GM18520 (cell line): ENCODE results near the gene PAX7.
"Not testable (repeated sequence)": the region's sequence is repeated elsewhere in the genome, so short reads cannot be mapped to it uniquely, and the experiment has no call there.

Experiments used
- ATAC-seq: cut with Tn5 transposase; IDR thresholded peaks from one replicate; pipeline ENCODE4 v1.9.1; 2021; ENCODE audit not compliant: unreplicated experiment

PAX7 gene

DNA sequence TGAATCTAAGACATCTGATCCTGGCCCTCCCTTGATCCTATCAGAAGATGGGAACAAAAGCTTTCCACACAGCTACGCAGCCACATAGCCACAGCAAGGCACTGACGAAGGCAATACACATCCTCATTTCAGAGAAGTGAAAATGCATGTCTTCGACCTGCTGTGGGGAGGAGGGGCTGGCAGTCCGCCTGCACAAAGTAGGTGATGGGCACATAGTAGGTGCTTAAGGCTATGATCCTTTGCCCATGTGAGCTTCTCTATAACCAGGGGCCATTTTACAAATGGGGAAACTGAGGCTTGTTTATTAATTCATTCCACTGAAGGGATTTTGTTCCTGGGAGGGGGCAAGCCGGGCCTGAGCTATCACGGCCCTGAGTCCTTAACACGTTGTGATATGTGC, 94.2 kb downstream of the PAX7 start:
- no peak for ATAC-seq

DNA sequence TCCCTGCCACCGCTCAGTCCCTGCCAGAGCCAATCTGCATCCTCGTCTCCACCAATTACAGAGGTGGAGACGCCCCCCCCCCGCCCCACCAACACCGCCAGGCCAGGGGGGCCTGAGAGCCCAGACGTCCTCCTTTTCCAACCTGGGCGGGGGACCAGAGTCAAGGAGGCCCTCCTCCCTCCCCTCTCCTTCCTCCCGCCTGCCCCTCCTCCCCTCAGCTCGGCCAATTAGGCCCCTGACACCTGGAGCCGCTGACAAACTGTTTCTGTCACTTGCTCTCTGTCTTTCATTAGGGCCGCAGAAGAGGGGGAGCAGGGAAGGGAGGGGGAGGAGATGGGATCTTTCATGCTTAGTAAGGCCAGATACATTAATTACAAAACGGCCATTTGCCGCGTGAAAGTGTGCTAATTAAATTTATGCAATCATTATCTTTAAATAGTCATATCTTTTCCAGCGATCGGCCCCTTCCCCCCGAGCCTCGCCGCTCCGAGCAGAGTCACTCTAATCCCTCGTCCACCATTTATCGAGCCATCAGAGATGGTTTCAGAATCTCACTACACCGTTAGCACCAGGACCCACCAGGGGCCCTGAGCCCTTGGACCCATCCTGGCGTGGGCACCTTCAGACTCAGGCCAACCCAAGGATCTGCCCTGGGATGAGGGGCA, 94.7 kb downstream of the PAX7 start:
- ATAC-seq = no peak

DNA sequence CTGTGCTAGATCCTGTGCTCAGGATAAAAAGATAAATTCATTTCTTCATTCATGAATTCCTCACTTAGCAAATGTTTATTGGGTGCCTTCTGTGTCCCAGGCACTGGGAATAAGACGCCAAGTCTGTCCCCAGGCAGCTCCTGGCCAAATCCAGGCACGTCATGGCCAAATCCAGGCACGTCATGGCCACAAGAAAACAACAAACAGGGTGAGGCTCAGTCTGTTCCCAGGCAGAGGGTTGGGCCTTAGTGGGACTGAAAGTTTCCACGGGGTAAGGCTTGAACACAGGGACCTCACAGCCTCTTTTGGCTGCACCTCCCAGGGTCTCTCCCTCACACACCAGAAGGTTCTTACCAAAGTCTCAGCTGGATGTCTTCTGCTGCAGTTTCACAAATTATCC, 95.7 kb downstream of the PAX7 start:
- ATAC-seq = no peak

DNA sequence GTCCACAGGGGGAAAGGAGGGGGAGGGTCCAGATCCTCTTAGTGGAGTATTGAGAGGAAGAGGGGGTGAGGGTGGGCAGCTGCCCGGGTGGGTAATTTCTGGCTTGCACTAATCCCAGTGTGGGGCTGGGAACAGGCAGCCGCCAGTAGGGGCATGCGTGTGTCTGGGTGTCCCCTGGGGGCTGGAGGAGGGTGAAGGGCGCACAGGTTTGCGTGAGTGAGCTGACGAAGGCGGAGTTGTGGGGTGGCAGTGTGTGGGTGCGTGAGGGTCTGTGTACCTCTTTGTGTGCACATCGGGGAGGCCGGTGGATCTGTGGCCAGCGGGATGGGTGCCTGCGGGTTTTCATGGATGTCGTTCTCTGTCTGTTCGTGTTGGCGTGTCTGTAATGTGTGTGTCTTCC, 97.3 kb downstream of the PAX7 start:
- ATAC-seq = no peak

DNA sequence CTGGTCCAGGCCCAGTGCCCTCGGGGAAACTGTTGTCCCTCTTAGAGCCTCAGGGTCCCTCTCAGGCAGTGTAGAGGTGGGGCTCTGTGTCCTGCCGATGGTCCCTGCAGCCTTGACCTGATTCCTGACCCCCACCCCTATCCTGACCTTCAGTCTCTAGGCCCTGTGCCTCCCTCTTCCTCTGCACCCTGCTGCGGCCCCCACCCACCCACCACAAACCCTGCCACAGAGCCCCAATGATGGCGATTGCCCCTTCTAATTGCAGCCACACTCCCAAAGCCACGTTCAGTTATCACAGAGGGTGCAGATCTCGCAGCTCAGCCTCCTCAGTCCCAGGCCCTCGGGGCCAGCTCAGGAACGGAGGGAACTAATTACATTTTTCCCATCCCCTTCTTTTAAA, 99.7 kb downstream of the PAX7 start:
- ATAC-seq = no peak

DNA sequence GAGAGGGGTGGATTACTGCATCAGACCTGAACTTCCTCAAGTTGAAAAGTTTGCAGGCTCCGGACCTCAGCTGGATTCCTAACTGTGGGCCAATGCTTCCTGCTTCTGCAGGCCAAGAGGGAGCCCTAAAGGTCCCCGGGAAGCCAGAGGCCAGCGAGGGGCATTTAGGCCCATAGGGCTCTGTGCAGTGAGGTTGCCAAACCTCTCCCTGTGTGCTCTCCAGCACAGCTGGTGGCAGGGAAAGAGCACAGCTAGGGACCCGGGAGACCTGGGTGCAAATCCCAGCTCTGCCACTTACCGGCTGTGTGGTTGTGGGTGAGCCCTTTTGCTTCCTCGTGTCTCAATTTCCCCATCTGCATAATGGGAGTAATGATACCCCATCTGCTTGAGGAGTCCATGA, 100.5 kb downstream of the PAX7 start:
- ATAC-seq = no peak

DNA sequence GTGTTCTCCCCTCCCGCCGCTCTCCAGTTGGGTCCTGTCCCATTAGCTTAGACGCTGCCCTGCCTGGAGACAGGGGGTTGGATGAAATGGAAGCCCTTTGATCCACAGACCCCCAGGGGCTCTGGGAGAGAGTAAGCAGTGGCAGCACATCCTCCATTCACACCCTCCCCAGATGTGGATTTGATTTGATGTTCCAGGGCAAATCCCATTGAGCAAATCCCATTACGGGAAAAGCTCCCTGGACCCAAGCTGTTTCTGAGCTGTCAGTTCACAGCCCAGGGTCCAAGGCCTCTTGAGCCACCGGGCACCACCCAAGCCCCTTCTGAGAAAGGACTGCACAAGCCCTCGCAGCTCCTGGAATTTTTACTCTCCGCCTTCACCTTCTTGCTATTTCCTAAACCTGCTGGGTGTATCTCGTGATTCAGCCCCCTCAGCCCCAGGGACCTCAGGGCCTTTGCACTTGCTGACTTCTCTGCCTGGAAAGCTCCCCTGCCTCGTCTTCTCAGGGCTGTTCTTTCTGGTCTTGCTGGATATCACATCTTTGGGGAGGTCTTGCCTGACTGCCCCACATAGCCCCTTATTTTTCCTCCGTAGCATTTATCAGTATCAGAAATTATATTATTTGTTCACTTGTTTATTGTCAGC, 101.1 kb downstream of the PAX7 start:
- no peak for ATAC-seq

DNA sequence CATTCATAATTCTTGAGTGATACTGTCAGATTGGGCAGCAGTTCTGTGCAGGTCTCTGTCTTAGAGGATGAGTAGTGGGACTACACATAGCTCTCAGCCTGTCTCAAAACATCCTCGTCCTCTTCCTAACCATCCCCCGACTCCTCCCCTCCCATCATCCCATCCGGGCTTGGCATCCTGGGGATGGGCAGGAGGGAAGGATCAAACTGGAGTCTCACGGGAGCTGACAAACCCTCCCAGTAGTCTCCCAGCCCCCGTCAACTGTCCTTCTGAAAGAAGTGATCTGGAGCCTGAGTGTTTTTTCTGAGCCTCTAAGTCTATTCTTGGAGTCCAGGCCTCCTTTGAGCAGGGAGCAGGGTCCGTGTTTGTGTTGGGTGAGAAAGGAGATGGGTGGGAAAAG, 102.0 kb downstream of the PAX7 start:
- no peak for ATAC-seq

DNA sequence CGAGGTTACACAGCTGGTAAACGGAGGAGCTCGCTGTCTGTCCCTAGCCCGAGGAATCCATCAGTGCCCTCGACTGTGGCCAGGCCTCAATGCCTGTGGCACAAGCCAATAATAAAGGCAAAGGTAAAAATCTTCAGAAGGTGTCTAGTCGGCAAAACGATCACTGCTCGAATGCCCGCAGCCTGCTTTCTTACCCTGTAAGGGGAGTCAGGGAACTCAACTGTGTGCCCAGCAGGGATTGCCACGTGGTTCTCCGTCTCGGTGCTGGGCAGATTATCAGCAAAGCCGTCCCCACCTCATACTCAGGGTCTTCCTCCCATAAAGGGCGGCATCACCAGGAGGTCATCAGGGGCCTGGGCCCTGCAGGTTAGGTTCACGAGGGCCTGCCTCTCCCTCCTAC, 103.4 kb downstream of the PAX7 start:
- ATAC-seq = no peak

DNA sequence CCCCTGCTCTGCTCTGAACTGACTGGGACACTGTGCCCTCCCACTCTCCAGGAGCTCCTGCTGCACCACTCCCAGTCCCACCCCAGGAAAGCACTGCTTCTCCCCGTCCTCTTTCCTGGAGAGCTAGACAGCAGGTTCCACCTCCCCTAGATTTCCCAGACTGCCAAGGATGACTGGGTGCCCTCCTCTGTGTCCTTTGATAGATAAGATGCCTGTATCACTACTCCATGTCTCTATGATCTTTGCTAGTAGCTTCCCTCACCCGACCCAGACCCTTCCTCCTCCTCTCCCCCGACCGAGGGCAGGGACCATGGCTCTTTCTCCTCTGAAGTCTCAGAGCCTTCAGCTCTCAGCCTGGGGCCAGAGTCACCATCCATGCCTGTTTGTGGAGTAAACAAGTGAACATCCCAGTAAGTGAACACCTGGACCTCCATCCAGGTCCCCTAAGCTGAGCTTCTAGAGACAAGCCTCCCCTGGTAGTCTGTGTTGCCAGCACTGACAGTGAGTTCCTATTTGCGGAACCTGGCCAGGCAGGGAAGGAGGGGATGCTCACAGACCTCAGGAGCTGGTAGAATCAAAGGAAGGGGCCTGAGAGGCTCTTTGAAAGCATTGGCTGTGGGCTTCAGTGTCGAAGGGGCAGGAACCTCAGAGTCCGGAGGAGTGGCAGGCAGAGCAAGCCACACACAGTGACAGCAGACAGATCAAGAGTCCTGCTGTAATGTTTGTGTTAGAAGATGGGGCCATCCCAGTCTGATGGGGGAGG, 104.0 kb downstream of the PAX7 start:
- no peak for ATAC-seq

DNA sequence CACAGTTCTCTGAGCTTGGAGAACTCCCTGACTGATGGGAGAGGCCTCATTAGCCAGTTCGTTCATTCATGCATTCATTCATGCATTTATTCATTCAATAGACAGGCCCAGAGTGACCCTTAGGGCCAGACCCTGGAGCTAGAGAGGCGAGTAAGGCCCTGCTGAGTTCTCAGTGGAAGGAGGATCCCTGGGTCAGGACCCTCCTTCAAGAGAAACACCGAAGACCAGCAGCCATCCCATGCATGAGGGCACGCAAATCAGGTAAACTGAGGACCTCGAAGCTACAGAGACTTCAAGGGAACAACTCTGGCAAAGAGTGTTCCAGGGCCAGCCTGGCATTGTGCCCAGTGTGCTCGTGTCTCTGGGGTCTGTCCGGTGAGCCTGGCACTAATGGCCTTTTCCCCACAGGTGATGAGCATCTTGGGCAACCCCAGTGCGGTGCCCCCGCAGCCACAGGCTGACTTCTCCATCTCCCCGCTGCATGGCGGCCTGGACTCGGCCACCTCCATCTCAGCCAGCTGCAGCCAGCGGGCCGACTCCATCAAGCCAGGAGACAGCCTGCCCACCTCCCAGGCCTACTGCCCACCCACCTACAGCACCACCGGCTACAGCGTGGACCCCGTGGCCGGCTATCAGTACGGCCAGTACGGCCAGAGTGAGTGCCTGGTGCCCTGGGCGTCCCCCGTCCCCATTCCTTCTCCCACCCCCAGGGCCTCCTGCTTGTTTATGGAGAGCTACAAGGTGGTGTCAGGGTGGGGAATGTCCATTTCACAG, 104.8 kb downstream of the PAX7 start:
- no peak for ATAC-seq

DNA sequence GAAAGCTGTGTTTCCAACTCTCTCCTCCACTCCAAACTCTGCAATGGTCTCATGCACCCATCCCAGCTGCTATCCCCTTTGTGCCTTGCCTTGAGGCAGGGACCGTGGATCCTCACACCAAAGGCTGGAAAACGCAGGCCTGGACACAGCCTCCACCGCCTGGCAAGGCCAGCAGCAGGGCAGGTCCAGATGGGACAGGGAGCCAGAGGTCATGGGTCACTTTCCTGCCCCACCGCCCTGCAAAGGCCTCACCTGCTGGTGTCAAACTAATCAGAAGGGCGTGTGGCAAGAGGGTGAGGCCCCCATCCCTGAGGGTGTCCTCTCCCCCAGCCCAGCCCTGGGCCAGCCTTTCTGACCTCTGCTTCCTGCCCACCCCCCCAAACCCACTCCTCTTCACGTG, 106.3 kb downstream of the PAX7 start:
- no peak for ATAC-seq

DNA sequence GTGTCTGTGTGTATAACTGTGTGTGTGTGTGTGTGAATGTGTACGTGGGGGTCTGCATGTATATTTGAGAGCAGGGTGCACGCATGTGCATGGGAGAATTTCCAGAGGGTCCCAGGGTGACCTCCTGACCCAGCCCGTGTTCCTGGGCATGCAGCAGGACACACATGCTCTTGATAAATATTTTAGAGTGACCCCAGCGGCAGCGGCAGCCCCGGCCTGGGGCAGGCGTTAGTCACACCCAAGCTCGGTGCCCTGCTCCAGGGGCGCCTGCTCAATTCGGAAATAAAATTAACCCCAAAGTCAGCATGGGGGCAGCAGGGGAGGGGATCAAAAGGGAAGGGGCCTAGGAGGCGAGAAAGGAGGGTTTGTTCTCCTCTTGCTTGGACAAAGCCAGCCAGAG, 107.5 kb downstream of the PAX7 start:
- ATAC-seq = no peak

DNA sequence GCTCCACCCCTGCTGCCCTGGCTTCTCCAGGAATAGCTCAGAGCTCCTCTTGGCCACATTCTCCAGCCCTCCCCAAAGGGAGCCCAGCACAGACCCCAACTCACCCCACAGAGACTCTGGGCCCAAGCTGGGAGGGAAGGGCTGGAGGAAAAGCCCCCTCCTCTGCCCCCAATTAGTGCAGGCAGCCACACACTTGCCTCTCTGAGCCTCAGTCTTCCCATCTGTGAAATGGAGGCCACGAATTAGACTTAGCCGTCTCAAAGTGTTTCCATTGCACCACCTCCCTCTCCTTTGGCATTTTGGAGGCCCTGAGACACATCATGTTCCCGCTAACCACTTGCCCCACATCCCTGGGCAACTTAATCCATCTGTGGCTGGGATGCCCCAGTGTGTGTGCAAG, 108.0 kb downstream of the PAX7 start:
- no peak for ATAC-seq

DNA sequence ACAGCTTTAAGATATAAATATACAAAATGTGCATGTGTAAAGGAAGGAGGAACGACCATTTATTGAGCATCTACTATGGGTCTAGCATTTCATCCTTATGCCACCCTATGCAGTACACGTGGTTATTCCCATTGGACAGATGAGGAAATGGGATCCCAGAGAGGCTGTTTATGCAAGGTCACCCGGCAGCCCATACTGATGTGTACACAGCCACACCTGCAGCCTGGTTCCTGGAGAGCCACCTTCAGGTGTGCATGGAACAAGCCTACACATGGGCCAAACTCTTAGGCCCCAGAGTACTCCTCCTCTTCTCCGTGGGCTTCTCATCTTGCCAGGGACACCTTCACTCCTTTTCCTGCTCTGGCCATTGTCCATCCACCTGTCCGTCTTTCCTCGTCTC, 108.8 kb downstream of the PAX7 start:
- no peak for ATAC-seq

DNA sequence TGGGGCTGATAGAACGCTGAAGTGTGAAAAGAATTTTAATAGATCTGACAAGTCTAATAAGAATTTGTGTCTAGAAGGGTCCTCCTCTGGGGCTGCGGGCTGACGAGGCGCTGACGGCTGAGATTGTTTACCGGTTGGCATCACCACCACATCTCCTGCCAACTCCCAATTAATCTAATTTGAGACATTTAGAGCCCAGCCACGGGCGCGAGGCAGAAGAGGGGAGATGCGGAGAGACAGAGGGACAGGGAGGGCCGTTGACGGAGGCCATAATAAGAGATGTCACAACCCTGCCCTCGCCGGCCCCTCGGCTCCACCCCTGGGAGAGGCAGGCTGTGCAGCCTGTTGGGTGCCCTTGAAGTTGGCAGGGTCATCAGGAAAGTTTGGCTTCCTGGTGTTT, 109.3 kb downstream of the PAX7 start:
- ATAC-seq = no peak

DNA sequence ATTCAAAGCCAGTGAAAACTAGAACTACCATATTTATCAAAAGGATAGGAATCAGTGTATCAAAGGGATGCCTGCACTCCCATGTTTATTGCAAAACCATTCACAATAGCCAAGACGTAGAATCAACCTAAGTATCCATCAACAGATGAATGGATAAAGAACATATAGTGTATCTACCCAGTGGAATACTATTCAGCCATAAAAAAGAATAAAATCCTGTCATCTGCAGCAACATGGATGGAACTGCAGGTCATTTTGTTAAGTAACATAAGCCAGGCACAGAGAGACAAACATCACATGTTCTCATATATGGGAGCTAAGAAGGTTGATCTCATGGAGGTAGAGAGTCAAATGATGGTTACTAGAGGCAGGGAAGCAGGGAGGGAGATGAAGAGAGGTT, 110.0 kb downstream of the PAX7 start:
- ATAC-seq = no peak

DNA sequence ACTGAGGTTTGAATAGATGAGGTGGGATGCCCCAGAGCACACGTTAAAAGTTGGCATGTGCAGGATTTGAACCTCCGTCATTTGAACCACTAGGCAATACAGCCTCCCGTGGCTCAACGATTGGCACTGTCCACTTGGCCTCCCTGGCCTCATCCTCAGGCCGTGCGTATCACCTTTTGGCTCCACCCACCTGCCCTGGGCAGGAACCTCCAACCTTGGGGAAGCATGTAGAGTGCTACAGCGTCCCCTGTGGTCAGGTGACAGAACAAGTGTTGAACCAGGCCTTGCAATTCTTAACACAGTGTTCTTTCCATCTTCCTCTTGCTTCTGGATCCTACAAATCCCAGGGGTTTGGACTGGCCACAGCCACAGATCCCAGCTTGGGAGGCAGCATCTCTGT, 112.6 kb downstream of the PAX7 start:
- ATAC-seq = no peak

DNA sequence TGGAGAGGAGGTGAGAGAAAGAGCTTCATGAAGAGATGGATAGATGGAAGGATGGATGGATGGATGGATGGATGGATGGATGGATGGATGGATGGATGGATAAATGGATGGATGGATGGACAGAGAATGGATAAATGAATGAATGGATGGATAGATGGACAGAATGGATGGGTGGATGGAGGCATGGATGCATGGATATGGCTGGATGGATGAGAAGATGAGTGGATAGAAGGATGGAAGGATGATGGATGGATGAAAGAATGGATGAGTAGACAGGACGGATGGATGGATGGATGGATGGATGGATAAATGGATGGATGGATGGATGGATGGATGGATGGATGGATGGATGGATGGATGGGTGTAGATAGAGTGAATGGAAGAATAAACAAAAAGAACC, 113.7 kb downstream of the PAX7 start:
- ATAC-seq = not testable (repeated sequence)

DNA sequence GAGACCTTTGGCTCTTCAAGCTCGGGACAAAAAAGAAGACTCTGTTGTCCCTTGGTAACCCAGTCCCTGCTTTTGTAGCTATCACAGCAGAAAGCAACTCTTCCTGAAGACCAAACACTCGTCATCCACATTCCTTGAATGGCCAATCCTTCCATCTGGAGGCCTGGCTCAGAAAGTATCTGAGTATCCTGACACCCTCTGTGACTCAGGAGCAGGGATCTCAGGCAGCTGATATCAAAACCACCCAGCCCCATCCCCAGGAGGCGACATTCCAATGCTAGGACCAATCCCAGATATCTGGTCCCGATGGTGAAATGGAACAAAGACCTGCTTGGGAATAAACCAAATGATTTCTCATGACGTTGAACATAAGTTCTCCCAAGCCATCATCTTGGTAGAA, 116.3 kb downstream of the PAX7 start:
- ATAC-seq = no peak

DNA sequence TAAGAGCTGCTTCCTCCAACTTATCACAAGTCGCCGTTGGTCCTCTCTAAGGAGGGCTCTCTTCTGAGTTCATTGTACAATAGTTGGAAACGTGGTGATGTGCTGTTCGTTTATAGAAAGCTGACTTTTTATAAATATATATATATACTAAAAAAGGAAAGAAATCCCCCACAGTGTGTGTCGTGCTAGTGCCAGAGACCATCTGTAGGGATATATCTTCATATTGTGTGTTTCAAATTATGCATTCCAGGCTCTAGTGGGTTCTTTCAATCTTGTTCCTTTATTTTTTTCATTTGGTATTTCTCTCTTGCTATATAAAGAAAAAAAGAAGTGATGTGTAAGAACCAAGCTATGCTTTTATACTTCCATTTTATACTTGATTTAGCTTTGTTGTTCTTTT, 117.0 kb downstream of the PAX7 start:
- ATAC-seq = no peak

DNA sequence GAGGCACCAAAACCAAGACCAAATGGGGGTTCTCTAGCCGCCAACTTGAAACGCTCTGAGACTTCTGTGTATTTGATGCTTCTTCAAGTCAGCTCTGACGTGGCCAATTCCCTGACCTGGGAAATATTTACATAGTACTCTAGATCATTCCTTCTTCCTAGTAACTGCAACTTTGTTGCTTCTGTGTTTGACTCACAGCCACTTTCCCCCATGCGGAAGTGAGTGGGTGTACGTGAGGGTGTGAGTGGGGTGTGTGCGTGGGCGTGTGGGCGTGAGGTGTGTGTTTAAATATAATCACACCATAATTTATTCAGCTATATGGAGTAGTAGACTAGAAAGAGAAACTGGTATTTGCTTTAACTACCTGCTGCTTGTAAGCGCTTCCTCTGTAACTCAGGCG, 117.8 kb downstream of the PAX7 start:
- no peak for ATAC-seq
